HepG2 (cell line): ENCODE results near the gene STK11. TPM values are rescaled to one million over a fixed set of nuclear protein-coding genes. Genes with fewer than 3 reads are reported as not detected.

Experiments used
- ATF2 ChIP-seq: sonication (generic); formaldehyde crosslinking; IDR thresholded peaks from 2 replicates; pipeline ENCODE4 v1.4.0; 2020; ENCODE audit warnings: missing genetic modification reagents
- CHD2 ChIP-seq: IDR thresholded peaks from 2 replicates; pipeline ENCODE4 v1.6.1; 2011; ENCODE audit warnings: low read depth, low read length, improper control_type of control experiment
- FOXK1 ChIP-seq: sonication (generic); formaldehyde crosslinking; IDR thresholded peaks from 2 replicates; pipeline ENCODE4 v1.4.0; 2020; ENCODE audit warnings: low read depth, missing genetic modification reagents, borderline replicate concordance
- GATAD1 ChIP-seq: IDR thresholded peaks from 2 replicates; pipeline ENCODE4 v1.6.1; 2016; ENCODE audit warnings: missing genetic modification reagents, missing compliant biosample characterization
- HDAC2 ChIP-seq: sonication (generic); formaldehyde crosslinking; IDR thresholded peaks from 2 replicates; pipeline ENCODE4 v1.4.0; 2020; ENCODE audit warnings: missing genetic modification reagents
- JARID2 ChIP-seq: sonication (generic); formaldehyde crosslinking; IDR thresholded peaks from 2 replicates; pipeline ENCODE4 v1.8.1; 2023; ENCODE audit warnings: missing genetic modification reagents, inconsistent platforms; ENCODE audit not compliant: insufficient replicate concordance
- KLF12 ChIP-seq: sonication (generic); formaldehyde crosslinking; IDR thresholded peaks from 2 replicates; pipeline ENCODE4 v1.4.0; 2020; ENCODE audit warnings: missing genetic modification reagents, borderline replicate concordance
- KLF13 ChIP-seq: sonication (generic); formaldehyde crosslinking; IDR thresholded peaks from 2 replicates; pipeline ENCODE4 v1.4.0; 2020; ENCODE audit warnings: mild to moderate bottlenecking, missing genetic modification reagents
- MEF2D ChIP-seq: sonication (generic); formaldehyde crosslinking; IDR thresholded peaks from 2 replicates; pipeline ENCODE4 v1.5.1; 2020; ENCODE audit warnings: mild to moderate bottlenecking, missing genetic modification reagents
- NR0B2 ChIP-seq: sonication (generic); formaldehyde crosslinking; IDR thresholded peaks from 2 replicates; pipeline ENCODE4 v1.4.0; 2020; ENCODE audit warnings: mild to moderate bottlenecking, missing genetic modification reagents
- NRL ChIP-seq: sonication (generic); formaldehyde crosslinking; IDR thresholded peaks from 2 replicates; pipeline ENCODE4 v1.5.0; 2020; ENCODE audit warnings: missing genetic modification reagents, mild to moderate bottlenecking, moderate library complexity, borderline replicate concordance
- RARA ChIP-seq: IDR thresholded peaks from 2 replicates; pipeline ENCODE4 v1.6.1; 2016; ENCODE audit warnings: missing genetic modification reagents, missing compliant biosample characterization
- TFDP2 ChIP-seq: sonication (generic); formaldehyde crosslinking; IDR thresholded peaks from 2 replicates; pipeline ENCODE4 v1.4.0; 2020; ENCODE audit warnings: missing genetic modification reagents
- TOPORS ChIP-seq: sonication (generic); formaldehyde crosslinking; IDR thresholded peaks from 2 replicates; pipeline ENCODE4 v1.8.0; 2023; ENCODE audit warnings: mild to moderate bottlenecking, missing genetic modification reagents
- ZBTB20 ChIP-seq: sonication (generic); formaldehyde crosslinking; IDR thresholded peaks from 2 replicates; pipeline ENCODE4 v1.8.1; 2023; ENCODE audit warnings: missing genetic modification reagents, low read depth, mild to moderate bottlenecking, borderline replicate concordance
- ZFP90 ChIP-seq: sonication (generic); formaldehyde crosslinking; IDR thresholded peaks from 2 replicates; pipeline ENCODE4 v1.8.0; 2022; ENCODE audit warnings: missing genetic modification reagents, mild to moderate bottlenecking, inconsistent platforms, borderline replicate concordance
- ZFY ChIP-seq: sonication (generic); formaldehyde crosslinking; IDR thresholded peaks from 2 replicates; pipeline ENCODE4 v1.4.0; 2020; ENCODE audit warnings: missing genetic modification reagents
- ZKSCAN8 ChIP-seq: IDR thresholded peaks from 2 replicates; pipeline ENCODE4 v1.6.1; 2016; ENCODE audit warnings: borderline replicate concordance, missing genetic modification reagents, missing compliant biosample characterization
- ZNF256 ChIP-seq: sonication (generic); formaldehyde crosslinking; conservative IDR thresholded peaks from 2 replicates; pipeline ENCODE4 v1.4.0; 2020; ENCODE audit warnings: missing genetic modification reagents
- ZNF264 ChIP-seq: sonication (generic); formaldehyde crosslinking; IDR thresholded peaks from 2 replicates; pipeline ENCODE4 v1.4.0; 2020; ENCODE audit warnings: missing genetic modification reagents
- ZNF329 ChIP-seq: sonication (generic); formaldehyde crosslinking; IDR thresholded peaks from 2 replicates; pipeline ENCODE4 v1.9.0; 2021; ENCODE audit warnings: low read depth, mild to moderate bottlenecking, missing genetic modification reagents
- ZNF333 ChIP-seq: sonication (generic); formaldehyde crosslinking; IDR thresholded peaks from 2 replicates; pipeline ENCODE4 v1.4.0; 2020; ENCODE audit warnings: mild to moderate bottlenecking, missing genetic modification reagents, borderline replicate concordance
- ZNF567 ChIP-seq: sonication (generic); formaldehyde crosslinking; IDR thresholded peaks from 2 replicates; pipeline ENCODE4 v1.8.1; 2023; ENCODE audit warnings: mild to moderate bottlenecking, missing genetic modification reagents, borderline replicate concordance
- ZNF639 ChIP-seq: conservative IDR thresholded peaks from 2 replicates; pipeline ENCODE4 v1.6.1; 2018; ENCODE audit warnings: missing genetic modification reagents
- ZNF766 ChIP-seq: sonication (generic); formaldehyde crosslinking; IDR thresholded peaks from 2 replicates; pipeline ENCODE4 v1.5.0; 2020; ENCODE audit warnings: missing genetic modification reagents, borderline replicate concordance
- ZNF776 ChIP-seq: sonication (generic); formaldehyde crosslinking; IDR thresholded peaks from 2 replicates; pipeline ENCODE4 v1.4.0; 2020; ENCODE audit warnings: mild to moderate bottlenecking, missing genetic modification reagents
- ZSCAN22 ChIP-seq: sonication (generic); formaldehyde crosslinking; IDR thresholded peaks from 2 replicates; pipeline ENCODE4 v1.4.0; 2020; ENCODE audit warnings: mild to moderate bottlenecking, missing genetic modification reagents
- polyA plus RNA-seq, 8 experiments: library from polyadenylated mRNA; depleted of rRNA in 3 of 8; stranded (reverse) in 7 of 8; unstranded in 1 of 8; fragments of >200 nt; fragmentation: Illumina TruSeq in 4 of 8; extraction: Trizol in 4 of 8; gene quantifications; 2 replicates each; pipeline versions ENCODE4 v1.2.1 to v1.2.3, GENCODE V29; 2011 to 2016; ENCODE audit warnings: low read depth in 4 of 8, missing spikeins in 1 of 8, mixed read lengths in 1 of 8; ENCODE audit not compliant: insufficient read depth in 1 of 8
- total RNA-seq, 5 experiments: library from RNA; depleted of rRNA; stranded (reverse); fragments of >200 nt; fragmentation: Illumina TruSeq; extraction: Trizol; gene quantifications; 2 replicates each; pipeline ENCODE4 v1.2.3, GENCODE V29; 2016; ENCODE audit warnings: low read depth in 1 of 5

The STK11 gene
- total and polyA plus RNA-seq, 2 of the 13 experiments (the other 11 are each of a cell fraction or from before 2014, with no cell fraction given): 27.5 to 43.6 TPM

GRCh38 chr19:1241417-1242095, 36.0 kb downstream of the STK11 start, which contains the start of gene ATP5F1D (continued):
- TF ChIP-seq FOXK1 (CRISPR knock-in tag): peak; percentile 69; the same call in 1 of the 2 replicates
- no peak for TF ChIP-seq MEF2D (CRISPR knock-in tag)
- 0 out of 2 replicates have a peak, but pooled peaks have one; percentile 60 for TF ChIP-seq ZNF333 (CRISPR knock-in tag)
- peak; percentile 88 for TF ChIP-seq ZFY (CRISPR knock-in tag)
- TF ChIP-seq KLF13 (CRISPR knock-in tag): no peak
- 0 out of 2 replicates have a peak, but pooled peaks have one; percentile 38 for TF ChIP-seq ATF2
- TF ChIP-seq ZNF264 (CRISPR knock-in tag): no peak
- peak; percentile 47; the same call in 1 of the 2 replicates for TF ChIP-seq ZNF776 (CRISPR knock-in tag)
- peak; percentile 33; the same call in 1 of the 2 replicates for TF ChIP-seq ZNF766
- no peak for TF ChIP-seq CHD2
- 0 out of 2 replicates have a peak, but pooled peaks have one; percentile 82 for TF ChIP-seq ZNF329 (CRISPR knock-in tag)
- no peak for TF ChIP-seq JARID2 (CRISPR knock-in tag)
- TF ChIP-seq HDAC2 (CRISPR knock-in tag): no peak; the same call in 1 of the 2 replicates
- TF ChIP-seq NRL (CRISPR knock-in tag): no peak
- TF ChIP-seq RARA: peak; percentile 7; the same call in 1 of the 2 replicates
- no peak for TF ChIP-seq ZBTB20 (CRISPR knock-in tag)
- no peak for TF ChIP-seq ZNF256 (CRISPR knock-in tag)
- TF ChIP-seq TFDP2 (CRISPR knock-in tag): peak; percentile 62
- TF ChIP-seq ZSCAN22 (CRISPR knock-in tag): no peak
- TF ChIP-seq NR0B2 (CRISPR knock-in tag): peak; percentile 43; the same call in 1 of the 2 replicates
- TF ChIP-seq ZKSCAN8: no peak
- TF ChIP-seq KLF12 (CRISPR knock-in tag): no peak
- TF ChIP-seq ZNF639: peak; percentile 85
- 0 out of 2 replicates have a peak, but pooled peaks have one; percentile 54 for TF ChIP-seq ZFP90 (CRISPR knock-in tag)
- TF ChIP-seq ZNF567 (CRISPR knock-in tag): no peak
- TF ChIP-seq GATAD1 (CRISPR knock-in tag): peak; percentile 91
- no peak for TF ChIP-seq TOPORS (CRISPR knock-in tag)
